C4-2B (cell line): ENCODE results near the gene KIDINS220.

Experiments used
- ZFX ChIP-seq: fragments of 450-650 bp; IDR thresholded peaks from 2 replicates; pipeline ENCODE4 v1.6.1; 2017
- TF ChIP-seq, protein P1 (sequence below): fragments of 450-650 bp; conservative IDR thresholded peaks from 2 replicates; pipeline ENCODE4 v1.5.1; 2017; ENCODE audit warnings: mild to moderate bottlenecking

DNA sequence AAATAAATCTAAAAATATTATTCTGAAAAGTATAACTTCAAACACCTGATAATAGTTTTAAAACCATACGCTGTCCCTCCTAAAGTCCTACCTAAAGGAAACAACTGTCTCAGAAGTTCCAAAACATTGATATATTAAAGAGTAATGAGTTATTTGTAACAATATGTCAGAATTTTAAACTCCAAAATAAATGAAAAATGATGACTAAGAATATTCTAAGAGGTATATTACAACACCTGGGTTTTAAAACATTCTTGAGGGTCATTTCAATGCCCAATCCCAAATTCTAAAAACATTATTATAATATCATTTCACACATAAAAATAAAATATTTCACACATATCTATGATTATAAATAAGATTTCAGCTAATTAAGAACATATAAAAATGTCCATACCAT, 20.2 kb downstream of the KIDINS220 start:
- TF ChIP-seq, protein P1, sequence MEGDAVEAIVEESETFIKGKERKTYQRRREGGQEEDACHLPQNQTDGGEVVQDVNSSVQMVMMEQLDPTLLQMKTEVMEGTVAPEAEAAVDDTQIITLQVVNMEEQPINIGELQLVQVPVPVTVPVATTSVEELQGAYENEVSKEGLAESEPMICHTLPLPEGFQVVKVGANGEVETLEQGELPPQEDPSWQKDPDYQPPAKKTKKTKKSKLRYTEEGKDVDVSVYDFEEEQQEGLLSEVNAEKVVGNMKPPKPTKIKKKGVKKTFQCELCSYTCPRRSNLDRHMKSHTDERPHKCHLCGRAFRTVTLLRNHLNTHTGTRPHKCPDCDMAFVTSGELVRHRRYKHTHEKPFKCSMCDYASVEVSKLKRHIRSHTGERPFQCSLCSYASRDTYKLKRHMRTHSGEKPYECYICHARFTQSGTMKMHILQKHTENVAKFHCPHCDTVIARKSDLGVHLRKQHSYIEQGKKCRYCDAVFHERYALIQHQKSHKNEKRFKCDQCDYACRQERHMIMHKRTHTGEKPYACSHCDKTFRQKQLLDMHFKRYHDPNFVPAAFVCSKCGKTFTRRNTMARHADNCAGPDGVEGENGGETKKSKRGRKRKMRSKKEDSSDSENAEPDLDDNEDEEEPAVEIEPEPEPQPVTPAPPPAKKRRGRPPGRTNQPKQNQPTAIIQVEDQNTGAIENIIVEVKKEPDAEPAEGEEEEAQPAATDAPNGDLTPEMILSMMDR: no peak
- TF ChIP-seq ZFX: no peak
